ENCODE data around the gene MYMK. TPM values are rescaled to one million over a fixed set of nuclear protein-coding genes. Genes with fewer than 3 reads are reported as not detected.

The MYMK gene
- total and polyA plus RNA-seq, 2 experiments from 2014 or later = 1.3 TPM; not detected in 1

- Histone ChIP-seq H2AFZ (no peak overlapping the region), H3K9me2 (replicated peaks; ENCODE audit: insufficient read depth) (no peaks in the 10 kb centered on the region), H3K9me3 (ENCODE audit: low read depth) (no peaks in the 10 kb centered on the region), H3K36me3 (replicated peaks; ENCODE audit: insufficient read depth, low read depth) (no peaks in the 10 kb centered on the region), H3K4me2 (no peak overlapping the region), H3K27ac (no peak overlapping the region), H3K79me2 (no peaks in the 10 kb centered on the region), H3K4me3 (no peak overlapping the region), H3K27me3 (no peaks in the 10 kb centered on the region), H3K4me1 (ENCODE audit: insufficient read depth) (no peaks in the 10 kb centered on the region), H4K20me1 (ENCODE audit: insufficient read depth, poor library complexity, severe bottlenecking) (no peaks in the 10 kb centered on the region)
- no peak for DNase-seq (ENCODE audit: low spot score)
- TF ChIP-seq CTCF (IDR thresholded peaks at IDR 0.05; ENCODE audit: poor library complexity) (no peak), EZH2phosphoT487 (IDR thresholded peaks at IDR 0.05; ENCODE audit: low read depth, severe bottlenecking, unreplicated experiment) (no peak), EZH2 (IDR thresholded peaks at IDR 0.05; ENCODE audit: borderline replicate concordance) (no peak)
- 94% methylated on average over 7 of the region's 7 CpGs for WGBS (ENCODE audit: low lambda C conversion rate, missing lambda C conversion rate)
These were observed 53.8 kb downstream of the MYMK start for GRCh38 chr9:133470988-133471387.

- H3K4me3 ChIP-seq = no peak overlapping the region
- H4K20me1 ChIP-seq (ENCODE audit: insufficient read depth, poor library complexity, severe bottlenecking) = no peaks in the 10 kb centered on the region
- no peak overlapping the region for H2AFZ ChIP-seq
- no peak for DNase-seq (ENCODE audit: low spot score)
- no peaks in the 10 kb centered on the region for H3K9me3 ChIP-seq (ENCODE audit: low read depth)
- TF ChIP-seq EZH2 (IDR thresholded peaks at IDR 0.05; ENCODE audit: borderline replicate concordance) = no peak
- TF ChIP-seq CTCF (IDR thresholded peaks at IDR 0.05; ENCODE audit: poor library complexity) = no peak
- TF ChIP-seq EZH2phosphoT487 (IDR thresholded peaks at IDR 0.05; ENCODE audit: low read depth, severe bottlenecking, unreplicated experiment) = no peak
- H3K9me2 ChIP-seq (replicated peaks; ENCODE audit: insufficient read depth) = no peaks in the 10 kb centered on the region
- H3K4me2 ChIP-seq = no peak overlapping the region
- 82% methylated on average over 16 of the region's 16 CpGs for WGBS (ENCODE audit: low lambda C conversion rate, missing lambda C conversion rate)
- no peak overlapping the region for H3K27ac ChIP-seq
- no peaks in the 10 kb centered on the region for H3K36me3 ChIP-seq (replicated peaks; ENCODE audit: insufficient read depth, low read depth)
- H3K4me1 ChIP-seq (ENCODE audit: insufficient read depth) = no peaks in the 10 kb centered on the region
- no peaks in the 10 kb centered on the region for H3K79me2 ChIP-seq
- no peaks in the 10 kb centered on the region for H3K27me3 ChIP-seq
These were observed 54.3 kb downstream of the MYMK start for GRCh38 chr9:133470427-133470924.

GRCh38 chr9:133468777-133469421, 55.9 kb downstream of the MYMK start:
- no peaks in the 10 kb centered on the region for H3K9me3 ChIP-seq (ENCODE audit: low read depth)
- no peaks in the 10 kb centered on the region for H3K79me2 ChIP-seq
- no peak overlapping the region for H3K27ac ChIP-seq
- no peak overlapping the region for H3K4me2 ChIP-seq
- H4K20me1 ChIP-seq (ENCODE audit: insufficient read depth, poor library complexity, severe bottlenecking) = no peaks in the 10 kb centered on the region
- TF ChIP-seq CTCF (IDR thresholded peaks at IDR 0.05; ENCODE audit: poor library complexity) = no peak
- no peak for TF ChIP-seq EZH2phosphoT487 (IDR thresholded peaks at IDR 0.05; ENCODE audit: low read depth, severe bottlenecking, unreplicated experiment)
- TF ChIP-seq EZH2 (IDR thresholded peaks at IDR 0.05; ENCODE audit: borderline replicate concordance) = no peak
- H3K27me3 ChIP-seq = no peaks in the 10 kb centered on the region
- no peaks in the 10 kb centered on the region for H3K36me3 ChIP-seq (replicated peaks; ENCODE audit: insufficient read depth, low read depth)
- H3K4me3 ChIP-seq = no peak overlapping the region
- 100% methylated on average over 6 of the region's 6 CpGs for WGBS (ENCODE audit: low lambda C conversion rate, missing lambda C conversion rate)
- H2AFZ ChIP-seq = no peak overlapping the region
- H3K9me2 ChIP-seq (replicated peaks; ENCODE audit: insufficient read depth) = no peaks in the 10 kb centered on the region
- H3K4me1 ChIP-seq (ENCODE audit: insufficient read depth) = no peaks in the 10 kb centered on the region
- no peak for DNase-seq (ENCODE audit: low spot score)

Data from hepatocyte (in vitro differentiated cells).